Endothelial cell (in vitro differentiated cells): ENCODE measurements around the gene EHD2. TPM values are rescaled to one million over a fixed set of nuclear protein-coding genes. Genes with fewer than 3 reads are reported as not detected.
"Not testable (repeated sequence)": the region's sequence is repeated elsewhere in the genome, so short reads cannot be mapped to it uniquely, and the experiment has no call there.

Experiments
- DNase-seq: peaks from one replicate; pipeline ENCODE4 v3.0.0; 2021; ENCODE audit warnings: low spot score
- H3K27ac Mint-ChIP-seq: one replicate; pipeline ENCODE4 v1.8.0; 2021; ENCODE audit warnings: mixed read lengths, inconsistent platforms; ENCODE audit not compliant: unreplicated experiment
- H3K27me3 Mint-ChIP-seq: one replicate; pipeline ENCODE4 v1.8.0; 2021; ENCODE audit warnings: mild to moderate bottlenecking, moderate library complexity, mixed read lengths, inconsistent platforms; ENCODE audit not compliant: unreplicated experiment
- H3K36me3 Mint-ChIP-seq: one replicate; pipeline ENCODE4 v1.8.0; 2021; ENCODE audit warnings: mild to moderate bottlenecking, low read depth, mixed read lengths, inconsistent platforms; ENCODE audit not compliant: unreplicated experiment
- H3K4me1 Mint-ChIP-seq: one replicate; pipeline ENCODE4 v1.8.0; 2021; ENCODE audit warnings: mild to moderate bottlenecking, mixed read lengths, inconsistent platforms; ENCODE audit not compliant: unreplicated experiment
- H3K4me3 Mint-ChIP-seq: one replicate; pipeline ENCODE4 v1.8.0; 2021; ENCODE audit warnings: mild to moderate bottlenecking, mixed read lengths, inconsistent platforms; ENCODE audit not compliant: unreplicated experiment
- H3K9me3 Mint-ChIP-seq: one replicate; pipeline ENCODE4 v1.8.0; 2021; ENCODE audit warnings: mixed read lengths, inconsistent platforms; ENCODE audit not compliant: unreplicated experiment
- CTCF ChIP-seq: fragments of 200-600 bp; sonication (generic); IDR thresholded peaks from one replicate; pipeline ENCODE4 v1.5.0; 2021; ENCODE audit warnings: antibody characterized with exemption; ENCODE audit not compliant: unreplicated experiment
- total RNA-seq: library from RNA; stranded (reverse); fragmentation: NEBNext Ultra II Directional; extraction: Animal tissue kit (Norgen Biotek cat#: 25700); gene quantifications from one replicate; pipeline ENCODE4 v1.2.1, GENCODE V29; 2021; ENCODE audit not compliant: unreplicated experiment

EHD2 gene
- total RNA-seq, 1 donor from 2014 or later: 81.5 TPM

GRCh38 chr19:47716270-47716937 is 3.2 kb downstream of the EHD2 start:
- no peak for DNase-seq
- H3K27ac Mint-ChIP-seq: no peak overlapping the region

GRCh38 chr19:47718415-47719046 is 5.3 kb downstream of the EHD2 start:
- H3K4me3 Mint-ChIP-seq: peak overlapping the region; percentile 74
- H3K27ac Mint-ChIP-seq, H3K9me3 Mint-ChIP-seq, DNase-seq: not testable (repeated sequence)
- H3K36me3 Mint-ChIP-seq: peaks cover 26% of the 10 kb centered on the region
- H3K4me1 Mint-ChIP-seq: peaks cover 15% of the 10 kb centered on the region
- H3K27me3 Mint-ChIP-seq: peaks cover 13% of the 10 kb centered on the region

More at GRCh38 chr19:47716270-47716937, 3.2 kb downstream of the EHD2 start:
- peaks cover 16% of the 10 kb centered on the region for H3K4me1 Mint-ChIP-seq
- H3K27me3 Mint-ChIP-seq: peaks cover 11% of the 10 kb centered on the region
- H3K9me3 Mint-ChIP-seq: no peaks in the 10 kb centered on the region
- H3K36me3 Mint-ChIP-seq: peaks cover 26% of the 10 kb centered on the region
- H3K4me3 Mint-ChIP-seq: peak overlapping the region; percentile 47
- no peak for TF ChIP-seq CTCF

GRCh38 chr19:47719047-47719859 is 6.0 kb downstream of the EHD2 start:
- TF ChIP-seq CTCF: no peak
- peaks cover 13% of the 10 kb centered on the region for H3K27me3 Mint-ChIP-seq
- peaks cover 8% of the 10 kb centered on the region for H3K4me1 Mint-ChIP-seq
- no peak for DNase-seq
- peaks cover 27% of the 10 kb centered on the region for H3K36me3 Mint-ChIP-seq
- H3K4me3 Mint-ChIP-seq: peak overlapping the region; percentile 15
- no peaks in the 10 kb centered on the region for H3K9me3 Mint-ChIP-seq
- H3K27ac Mint-ChIP-seq: no peak overlapping the region

- H3K36me3 Mint-ChIP-seq: peaks cover 31% of the 10 kb centered on the region
- H3K4me3 Mint-ChIP-seq: peak overlapping the region; percentile 9
- TF ChIP-seq CTCF: no peak
- H3K4me1 Mint-ChIP-seq: peaks cover 8% of the 10 kb centered on the region
- H3K27ac Mint-ChIP-seq: peak overlapping the region; percentile 44
- no peaks in the 10 kb centered on the region for H3K9me3 Mint-ChIP-seq
- peaks cover 15% of the 10 kb centered on the region for H3K27me3 Mint-ChIP-seq
- no peak for DNase-seq
These were observed 7.6 kb downstream of the EHD2 start for GRCh38 chr19:47720669-47721422.

GRCh38 chr19:47723581-47723940 is 10.3 kb downstream of the EHD2 start:
- no peak for DNase-seq
- H3K27me3 Mint-ChIP-seq: peaks cover 11% of the 10 kb centered on the region
- no peak overlapping the region for H3K27ac Mint-ChIP-seq
- peaks cover 4% of the 10 kb centered on the region for H3K9me3 Mint-ChIP-seq
- peaks cover 10% of the 10 kb centered on the region for H3K4me1 Mint-ChIP-seq
- H3K36me3 Mint-ChIP-seq: peaks cover 38% of the 10 kb centered on the region
- no peak overlapping the region for H3K4me3 Mint-ChIP-seq
- no peak for TF ChIP-seq CTCF
